Stomach (tissue), 4 donors: ENCODE data around the gene UGT8.

Source experiments
- EP300 ChIP-seq: sonication (generic); formaldehyde crosslinking; IDR thresholded peaks from one replicate; pipeline ENCODE4 v1.6.1; 2017; ENCODE audit warnings: antibody characterized with exemption
- POLR2A ChIP-seq, 4 donors: fragments of 450-650 bp; IDR thresholded peaks; one replicate each; pipeline ENCODE4 v1.6.1; 2016; ENCODE audit warnings: antibody characterized with exemption in 4 of 4, control low read depth in 2 of 4, mild to moderate bottlenecking in 1 of 4, moderate library complexity in 1 of 4
- POLR2AphosphoS5 ChIP-seq, 3 donors: sonication (generic); formaldehyde crosslinking; IDR thresholded peaks; one replicate each; pipeline ENCODE4 v1.6.1; 2016; ENCODE audit warnings: antibody characterized with exemption in 3 of 3
- TF ChIP-seq, protein P1 (sequence below), 7 experiments: fragments of 450-650 bp in 4 of 7; fragments of 200-600 bp in 3 of 7; sonication (generic) in 3 of 7; IDR thresholded peaks; one replicate each; pipeline ENCODE4 v1.5.1; 2016 to 2019; ENCODE audit warnings: antibody characterized with exemption in 7 of 7, control low read depth in 2 of 7, mild to moderate bottlenecking in 1 of 7

DNA sequence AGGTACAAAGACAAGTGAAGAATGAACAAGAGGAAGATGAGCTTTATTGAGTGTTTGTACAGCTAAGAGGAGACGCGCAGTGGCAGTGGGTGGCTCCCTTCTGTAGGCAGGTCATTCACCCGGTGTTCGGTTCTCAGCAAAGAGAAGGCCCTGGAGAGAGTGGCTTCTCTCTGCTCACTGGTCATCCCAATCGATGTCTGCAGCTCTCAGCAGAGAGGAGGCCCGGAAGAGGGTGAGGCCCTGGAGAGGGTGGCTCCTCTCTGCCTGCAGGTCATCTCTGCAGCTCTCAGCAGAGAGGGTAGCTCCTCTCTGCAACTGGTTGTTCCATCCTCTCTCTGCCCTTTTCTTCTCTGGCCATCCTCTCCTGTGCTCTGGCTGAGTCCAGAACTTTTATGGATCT lies 126.5 kb downstream of the UGT8 start:
- TF ChIP-seq POLR2A (IDR thresholded peaks at IDR 0.05) (no peak), POLR2AphosphoS5 (IDR thresholded peaks at IDR 0.05) (no peak), EP300 (no peak)
- TF ChIP-seq, protein P1, sequence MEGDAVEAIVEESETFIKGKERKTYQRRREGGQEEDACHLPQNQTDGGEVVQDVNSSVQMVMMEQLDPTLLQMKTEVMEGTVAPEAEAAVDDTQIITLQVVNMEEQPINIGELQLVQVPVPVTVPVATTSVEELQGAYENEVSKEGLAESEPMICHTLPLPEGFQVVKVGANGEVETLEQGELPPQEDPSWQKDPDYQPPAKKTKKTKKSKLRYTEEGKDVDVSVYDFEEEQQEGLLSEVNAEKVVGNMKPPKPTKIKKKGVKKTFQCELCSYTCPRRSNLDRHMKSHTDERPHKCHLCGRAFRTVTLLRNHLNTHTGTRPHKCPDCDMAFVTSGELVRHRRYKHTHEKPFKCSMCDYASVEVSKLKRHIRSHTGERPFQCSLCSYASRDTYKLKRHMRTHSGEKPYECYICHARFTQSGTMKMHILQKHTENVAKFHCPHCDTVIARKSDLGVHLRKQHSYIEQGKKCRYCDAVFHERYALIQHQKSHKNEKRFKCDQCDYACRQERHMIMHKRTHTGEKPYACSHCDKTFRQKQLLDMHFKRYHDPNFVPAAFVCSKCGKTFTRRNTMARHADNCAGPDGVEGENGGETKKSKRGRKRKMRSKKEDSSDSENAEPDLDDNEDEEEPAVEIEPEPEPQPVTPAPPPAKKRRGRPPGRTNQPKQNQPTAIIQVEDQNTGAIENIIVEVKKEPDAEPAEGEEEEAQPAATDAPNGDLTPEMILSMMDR (IDR thresholded peaks at IDR 0.05): no peak
